ENCODE results near the gene TLNRD1.

TLNRD1 gene

DNA sequence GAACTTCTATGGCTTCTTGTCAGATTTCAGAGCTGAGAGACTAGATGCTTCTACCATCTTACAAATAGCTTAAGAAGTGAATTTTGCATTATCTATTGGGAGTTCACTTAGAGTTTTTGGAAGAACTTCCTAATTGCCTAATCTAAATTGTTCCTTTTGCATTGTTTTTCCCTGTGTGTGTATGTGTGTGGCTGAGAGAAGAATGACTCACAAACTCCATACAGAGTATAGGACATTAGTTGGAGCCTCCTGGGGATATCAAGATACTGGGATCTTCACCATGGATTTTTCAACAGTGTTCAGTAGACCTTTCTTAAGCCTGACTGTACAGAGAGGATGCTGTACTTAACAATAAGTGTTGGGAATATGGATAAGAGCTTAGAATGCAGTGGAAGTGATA, 10.9 kb downstream of the TLNRD1 start:
- Histone ChIP-seq H3K27ac (no peak overlapping the region), H3K4me3 (no peak overlapping the region)
- no peak for DNase-seq (ENCODE audit: low spot score)
- TF ChIP-seq CTCF (IDR thresholded peaks at IDR 0.05), result no peak

DNA sequence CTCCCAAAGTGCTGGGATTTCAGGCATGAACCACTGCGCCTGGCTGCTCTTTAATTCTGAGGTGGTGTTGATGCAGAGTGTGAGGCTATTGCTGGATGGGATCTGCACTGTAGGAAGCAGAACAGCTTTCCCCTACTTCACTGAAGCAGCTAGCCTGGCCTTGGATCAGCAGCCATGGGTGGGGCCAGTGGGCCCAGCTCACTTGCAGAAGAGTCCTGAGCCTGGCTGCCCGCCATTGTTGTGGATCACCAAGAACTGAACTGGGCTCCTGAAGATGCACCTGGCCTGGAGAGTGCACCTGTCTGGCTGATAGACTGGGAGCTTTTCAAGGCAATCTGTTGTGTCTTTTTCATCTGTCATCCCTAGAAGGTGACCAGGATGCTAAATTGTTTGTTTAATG, 11.9 kb downstream of the TLNRD1 start:
- no peak for TF ChIP-seq CTCF (IDR thresholded peaks at IDR 0.05)
- H3K27ac ChIP-seq, result no peak overlapping the region

GRCh38 chr15:81013396-81013929, 12.7 kb downstream of the TLNRD1 start:
- no peak for DNase-seq (ENCODE audit: low spot score)
- no peak for TF ChIP-seq CTCF (IDR thresholded peaks at IDR 0.05)
- Histone ChIP-seq H3K27ac (no peak overlapping the region), H3K4me3 (no peak overlapping the region)

More for the DNA sequence above, 11.9 kb downstream of the TLNRD1 start:
- no peak for DNase-seq (ENCODE audit: low spot score)
- no peak overlapping the region for H3K4me3 ChIP-seq

DNA sequence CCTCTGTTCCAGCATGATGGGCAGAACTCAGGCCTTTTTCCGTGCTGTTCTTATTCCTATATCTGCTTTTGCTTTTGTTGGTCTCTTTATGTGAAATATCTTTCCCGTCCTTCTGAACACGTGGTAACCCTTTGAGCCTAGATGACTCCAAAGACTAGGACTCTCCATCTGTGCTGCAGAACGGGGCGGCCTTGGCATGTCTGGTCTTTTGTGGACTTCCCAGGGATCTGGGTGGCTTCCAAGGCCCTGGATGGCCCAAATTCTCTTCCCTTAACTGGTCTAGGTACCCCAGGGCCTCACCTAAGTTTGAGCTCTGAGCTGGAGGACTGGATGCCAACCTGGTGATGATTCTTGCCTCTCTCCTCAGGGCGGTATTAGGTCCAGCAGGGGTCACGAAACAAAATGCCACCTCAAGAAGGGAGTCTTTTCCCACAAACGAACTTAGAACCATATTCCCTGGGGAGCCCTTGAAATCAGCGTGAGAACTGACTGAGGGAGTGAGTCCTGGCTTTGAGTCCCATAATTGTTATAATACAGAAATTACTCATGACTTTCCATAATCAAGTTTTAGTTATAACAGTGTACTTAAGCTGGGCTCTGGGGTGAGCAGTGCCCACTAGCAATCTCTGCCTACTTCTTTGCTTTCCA, 13.8 kb downstream of the TLNRD1 start:
- TF ChIP-seq CTCF (IDR thresholded peaks at IDR 0.05), result no peak

DNA sequence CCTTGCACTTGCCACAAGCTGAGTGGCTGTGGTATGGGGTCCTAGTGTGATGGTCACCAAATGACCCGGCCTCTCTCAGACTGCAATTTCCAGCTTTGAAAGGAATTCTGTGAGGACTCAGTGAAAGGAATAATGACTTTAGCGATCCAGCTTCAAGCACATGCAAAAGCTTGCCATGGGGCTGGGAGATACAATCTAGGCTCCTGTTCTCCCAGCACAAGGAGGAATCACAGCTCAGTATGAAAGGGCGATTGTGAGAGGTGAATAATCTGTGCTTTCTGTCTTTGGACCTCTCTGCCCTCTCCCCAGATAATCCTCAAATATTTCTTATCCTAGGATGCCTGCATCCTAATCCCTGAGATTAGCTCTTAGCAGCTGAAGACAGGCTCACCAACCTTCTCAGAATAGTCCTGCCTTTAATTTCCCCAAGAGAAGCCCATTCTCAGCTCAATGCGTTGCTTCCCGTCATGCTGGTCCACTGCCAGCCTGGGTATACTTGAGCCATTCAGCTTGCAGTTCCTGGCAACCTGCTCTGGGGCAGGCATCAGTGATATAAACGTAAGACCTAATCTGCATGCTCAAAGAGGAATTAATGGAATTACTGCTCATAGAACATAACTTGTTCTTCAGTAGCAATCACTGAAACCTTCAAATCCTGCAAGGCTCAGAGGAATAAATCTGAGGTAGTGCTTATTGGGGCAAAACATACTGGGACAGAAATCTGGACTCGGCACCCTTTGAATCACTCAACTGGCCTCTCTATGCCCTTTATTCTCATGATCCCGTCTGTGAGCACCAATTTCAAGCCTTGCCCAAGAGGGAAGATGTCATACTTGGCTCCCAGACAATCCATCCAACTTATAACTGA, 15.1 kb downstream of the TLNRD1 start:
- Histone ChIP-seq H3K27ac (peak overlapping the region in 1 of 2 donors; percentile 74), H3K4me3 (no peak overlapping the region)

More for the DNA sequence above, 13.8 kb downstream of the TLNRD1 start:
- Histone ChIP-seq H3K27ac (no peak overlapping the region), H3K4me3 (no peak overlapping the region)
- no peak for DNase-seq (ENCODE audit: low spot score)

DNA sequence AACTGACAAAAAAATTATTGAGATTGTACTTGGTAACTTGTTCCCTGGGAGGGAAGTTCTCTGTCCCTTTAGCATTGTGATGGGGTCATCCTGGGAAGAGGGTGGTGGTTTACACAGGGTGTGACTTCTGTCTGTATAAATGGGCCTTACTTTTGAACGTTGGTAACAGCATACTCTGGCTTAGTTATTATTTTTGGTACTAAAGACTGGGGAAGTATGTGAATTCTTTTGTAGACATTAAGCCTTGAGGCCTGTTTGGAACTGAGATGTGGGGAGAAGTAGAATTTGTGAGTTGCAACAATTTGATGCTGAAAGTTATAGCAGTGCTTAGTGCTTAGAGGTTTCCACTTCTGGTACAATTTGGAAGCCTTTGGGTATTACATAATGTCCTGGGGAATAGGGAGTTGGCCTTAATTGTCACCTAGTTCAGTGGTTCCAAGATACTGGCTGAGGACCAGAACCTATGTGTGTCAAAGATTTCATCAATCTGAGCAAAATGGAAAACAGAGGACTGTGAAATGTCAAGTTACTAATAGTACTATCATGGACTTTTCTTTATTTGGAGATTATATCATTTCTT, 15.9 kb downstream of the TLNRD1 start:
- no peak overlapping the region for H3K4me3 ChIP-seq
- no peak for DNase-seq (ENCODE audit: low spot score)
- peak overlapping the region in 1 of 2 donors; percentile 74 for H3K27ac ChIP-seq
- TF ChIP-seq CTCF (IDR thresholded peaks at IDR 0.05), result no peak

More for the DNA sequence above, 15.1 kb downstream of the TLNRD1 start:
- no peak for TF ChIP-seq CTCF (IDR thresholded peaks at IDR 0.05)
- DNase-seq (ENCODE audit: low spot score), result no peak

Measured in coronary artery (tissue), 2 donors.